Fibroblast of the aortic adventitia (primary cell): ENCODE results near the gene PPP1R9B. TPM values are rescaled to one million over a fixed set of nuclear protein-coding genes. Genes with fewer than 3 reads are reported as not detected.
A peak's percentile ranks its signal among the peaks of the same experiment; 100 is the strongest.

Source experiments
- DNase-seq: peaks from one replicate; pipeline ENCODE4 v3.0.0-alpha.2; 2010; ENCODE audit warnings: low read depth
- H3K4me3 ChIP-seq: 2 replicates; pipeline ENCODE4 v1.5.1; 2011; ENCODE audit warnings: low read depth, mild to moderate bottlenecking, control low read depth, low read length, moderate library complexity
- CTCF ChIP-seq: IDR thresholded peaks from 2 replicates; pipeline ENCODE4 v1.5.1; 2011; ENCODE audit warnings: mild to moderate bottlenecking, low read length, control low read depth, inconsistent platforms; ENCODE audit not compliant: insufficient read depth
- total RNA-seq: library from RNA; depleted of rRNA; stranded (reverse); fragments of >200 nt; gene quantifications from 2 replicates; pipeline ENCODE4 v1.2.3, GENCODE V29; 2012; ENCODE audit warnings: low replicate concordance

Gene PPP1R9B
- total RNA-seq, 1 donor, result 59.3 TPM

GRCh38 chr17:50139950-50140885 lies 10.3 kb downstream of the PPP1R9B start:
- no peak overlapping the region for H3K4me3 ChIP-seq
- DNase-seq, result peak; percentile 79
- TF ChIP-seq CTCF, result peak; percentile 88

- DNase-seq, result no peak
- no peak for TF ChIP-seq CTCF
Measured at GRCh38 chr17:50139185-50139783, 11.2 kb downstream of the PPP1R9B start.

DNA sequence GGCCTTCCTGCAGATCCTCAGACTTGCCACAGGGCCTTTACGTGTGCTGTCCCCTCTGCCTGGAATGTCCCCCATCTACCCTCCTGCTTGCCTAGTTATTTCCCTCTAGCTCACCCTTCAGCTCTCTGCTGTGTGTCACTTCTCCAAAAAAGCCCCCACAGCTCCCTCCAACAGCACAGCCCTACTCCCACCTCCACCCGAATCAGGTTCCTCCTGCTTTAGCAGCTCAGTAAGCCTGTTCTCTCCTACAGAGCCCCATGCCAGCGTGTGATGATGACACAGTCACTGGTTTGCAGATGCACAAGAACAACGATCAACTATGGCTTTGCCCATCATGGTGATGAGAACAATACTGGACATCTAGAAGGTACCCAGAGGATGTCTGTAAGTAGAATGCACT lies 13.4 kb downstream of the PPP1R9B start:
- TF ChIP-seq CTCF, result no peak
- H3K4me3 ChIP-seq, result no peak overlapping the region
- no peak for DNase-seq

More at GRCh38 chr17:50139185-50139783, 11.2 kb downstream of the PPP1R9B start:
- no peak overlapping the region for H3K4me3 ChIP-seq

- no peak for TF ChIP-seq CTCF
- no peak overlapping the region for H3K4me3 ChIP-seq
- DNase-seq, result no peak
Measured at GRCh38 chr17:50136096-50136687, 14.3 kb downstream of the PPP1R9B start.

- no peak for DNase-seq
- no peak overlapping the region for H3K4me3 ChIP-seq
- TF ChIP-seq CTCF, result no peak
Measured at GRCh38 chr17:50135316-50136095, 15.0 kb downstream of the PPP1R9B start.

DNA sequence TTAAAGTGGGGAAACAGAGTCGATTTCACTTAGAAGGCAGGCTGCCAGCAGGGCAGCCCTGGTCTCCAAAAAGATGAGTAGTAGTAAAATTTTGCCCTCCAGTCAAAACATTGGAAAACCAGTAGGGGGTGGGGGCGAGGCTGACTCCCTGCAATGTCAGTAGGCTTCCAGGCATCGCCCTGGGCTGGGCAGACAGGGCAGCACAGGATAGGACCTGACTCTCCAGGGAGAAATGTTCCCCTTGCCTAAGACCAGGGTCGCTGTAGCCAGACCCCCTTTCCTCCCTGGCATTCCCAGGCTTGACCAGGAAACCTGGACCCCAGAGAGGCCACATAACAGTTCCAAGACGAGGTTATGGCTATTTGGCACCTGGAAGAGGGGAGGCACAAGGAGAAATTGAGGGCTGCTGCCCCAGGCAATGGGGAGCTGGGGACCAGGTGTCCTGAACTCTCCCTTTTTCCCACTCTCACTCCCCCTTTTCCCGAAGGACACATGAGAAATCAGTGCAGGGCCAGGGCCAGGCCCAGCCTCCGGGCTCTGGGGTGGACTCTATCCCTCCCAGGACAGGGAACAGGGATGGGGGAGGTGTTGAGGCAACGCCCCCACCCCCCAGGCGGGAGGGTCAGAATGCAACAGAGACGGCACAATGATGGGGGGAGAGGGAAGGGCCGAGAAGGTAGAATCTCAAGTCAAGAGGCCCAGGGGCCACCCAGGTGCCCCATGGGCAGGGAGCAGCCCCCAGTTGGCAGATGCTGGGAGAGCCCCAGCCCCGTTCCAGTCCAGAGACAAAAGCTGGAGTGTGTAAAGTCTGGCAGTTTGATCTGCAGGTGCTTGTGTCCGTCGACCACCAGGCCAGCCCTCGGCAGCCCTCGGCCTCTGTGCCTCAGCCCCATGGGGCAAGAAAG lies 16.0 kb downstream of the PPP1R9B start:
- no peak for TF ChIP-seq CTCF
- no peak for DNase-seq

More for the DNA sequence above, 16.0 kb downstream of the PPP1R9B start:
- no peak overlapping the region for H3K4me3 ChIP-seq
